Raji (cell line): ENCODE measurements around the gene CTNNA3.

ENCODE experiments used
- POLR2A ChIP-seq: IDR thresholded peaks from 2 replicates; pipeline ENCODE4 v1.6.1; 2011; ENCODE audit warnings: low read depth, low read length, control low read depth; ENCODE audit not compliant: insufficient read depth

CTNNA3 gene

GRCh38 chr10:67473850-67474633, 222.0 kb downstream of the CTNNA3 start:
- TF ChIP-seq POLR2A = no peak

GRCh38 chr10:67471022-67471421, 225.0 kb downstream of the CTNNA3 start:
- no peak for TF ChIP-seq POLR2A

- no peak for TF ChIP-seq POLR2A
These were observed 231.7 kb downstream of the CTNNA3 start for GRCh38 chr10:67464278-67464677.

- TF ChIP-seq POLR2A = no peak
These were observed 243.1 kb downstream of the CTNNA3 start for GRCh38 chr10:67452892-67453291.

- no peak for TF ChIP-seq POLR2A
These were observed 257.2 kb downstream of the CTNNA3 start for GRCh38 chr10:67438605-67439304.

GRCh38 chr10:67433276-67433675, 262.7 kb downstream of the CTNNA3 start:
- TF ChIP-seq POLR2A = no peak

- TF ChIP-seq POLR2A = no peak
These were observed 293.4 kb downstream of the CTNNA3 start for GRCh38 chr10:67402620-67403019.

GRCh38 chr10:67401711-67402110, 294.3 kb downstream of the CTNNA3 start:
- no peak for TF ChIP-seq POLR2A

- TF ChIP-seq POLR2A = no peak
These were observed 309.7 kb downstream of the CTNNA3 start for GRCh38 chr10:67386260-67386659.

- TF ChIP-seq POLR2A = no peak
These were observed 310.4 kb downstream of the CTNNA3 start for GRCh38 chr10:67385566-67385965.

- no peak for TF ChIP-seq POLR2A
These were observed 310.9 kb downstream of the CTNNA3 start for GRCh38 chr10:67385089-67385488.

- TF ChIP-seq POLR2A = no peak
These were observed 364.7 kb downstream of the CTNNA3 start for GRCh38 chr10:67331121-67331910.

- no peak for TF ChIP-seq POLR2A
These were observed 368.1 kb downstream of the CTNNA3 start for GRCh38 chr10:67327626-67328535.

- TF ChIP-seq POLR2A = no peak
These were observed 376.0 kb downstream of the CTNNA3 start for GRCh38 chr10:67319976-67320375.

GRCh38 chr10:67308912-67309311, 387.1 kb downstream of the CTNNA3 start:
- TF ChIP-seq POLR2A = no peak

- TF ChIP-seq POLR2A = no peak
These were observed 389.3 kb downstream of the CTNNA3 start for GRCh38 chr10:67306588-67307205.
